SK-N-SH (cell line): ENCODE data around the gene LCE7A.

Experiments used
- CTCF ChIP-seq: fragments of 200-600 bp; sonication (generic); IDR thresholded peaks from 2 replicates; pipeline ENCODE4 v1.6.1; 2017; ENCODE audit warnings: antibody characterized with exemption, mild to moderate bottlenecking, moderate library complexity
- EP300 ChIP-seq, 2 experiments: IDR thresholded peaks; 2 replicates each; pipeline versions ENCODE4 v1.4.0 to v1.6.1; 2012; ENCODE audit warnings: borderline replicate concordance in 1 of 2, low read depth in 1 of 2, low read length in 1 of 2
- FOSL2 ChIP-seq: IDR thresholded peaks from 2 replicates; pipeline ENCODE4 v1.4.0; 2012; ENCODE audit warnings: low read depth, mild to moderate bottlenecking, moderate library complexity, borderline replicate concordance
- FOXJ3 ChIP-seq: sonication (generic); formaldehyde crosslinking; IDR thresholded peaks from 2 replicates; pipeline ENCODE4 v1.5.1; 2020; ENCODE audit warnings: mild to moderate bottlenecking, missing genetic modification reagents
- MAX ChIP-seq: IDR thresholded peaks from 2 replicates; pipeline ENCODE4 v1.4.0; 2012; ENCODE audit warnings: low read depth
- MXI1 ChIP-seq: IDR thresholded peaks from 2 replicates; pipeline ENCODE4 v1.6.1; 2012; ENCODE audit warnings: mild to moderate bottlenecking, low read depth, low read length, improper control_type of control experiment
- NFIC ChIP-seq: IDR thresholded peaks from 2 replicates; pipeline ENCODE4 v1.4.0; 2012; ENCODE audit warnings: borderline replicate concordance
- PBX3 ChIP-seq: IDR thresholded peaks from 2 replicates; pipeline ENCODE4; 2012
- POLR2AphosphoS5 ChIP-seq: IDR thresholded peaks from 2 replicates; pipeline ENCODE4 v1.6.1; 2012; ENCODE audit warnings: low read depth, low read length
- SIN3A ChIP-seq: IDR thresholded peaks from 2 replicates; pipeline ENCODE4 v1.6.1; 2012; ENCODE audit warnings: low read depth, mild to moderate bottlenecking, low read length, moderate library complexity, borderline replicate concordance
- TAF1 ChIP-seq: IDR thresholded peaks from 2 replicates; pipeline ENCODE4 v1.6.1; 2012; ENCODE audit warnings: low read depth, mild to moderate bottlenecking, low read length, moderate library complexity, borderline replicate concordance
- TF ChIP-seq, protein P1 (sequence below): fragments of 150-350 bp; IDR thresholded peaks from 2 replicates; pipeline ENCODE4 v1.6.1; 2017; ENCODE audit warnings: antibody characterized with exemption, low read length, low read depth, borderline replicate concordance

DNA sequence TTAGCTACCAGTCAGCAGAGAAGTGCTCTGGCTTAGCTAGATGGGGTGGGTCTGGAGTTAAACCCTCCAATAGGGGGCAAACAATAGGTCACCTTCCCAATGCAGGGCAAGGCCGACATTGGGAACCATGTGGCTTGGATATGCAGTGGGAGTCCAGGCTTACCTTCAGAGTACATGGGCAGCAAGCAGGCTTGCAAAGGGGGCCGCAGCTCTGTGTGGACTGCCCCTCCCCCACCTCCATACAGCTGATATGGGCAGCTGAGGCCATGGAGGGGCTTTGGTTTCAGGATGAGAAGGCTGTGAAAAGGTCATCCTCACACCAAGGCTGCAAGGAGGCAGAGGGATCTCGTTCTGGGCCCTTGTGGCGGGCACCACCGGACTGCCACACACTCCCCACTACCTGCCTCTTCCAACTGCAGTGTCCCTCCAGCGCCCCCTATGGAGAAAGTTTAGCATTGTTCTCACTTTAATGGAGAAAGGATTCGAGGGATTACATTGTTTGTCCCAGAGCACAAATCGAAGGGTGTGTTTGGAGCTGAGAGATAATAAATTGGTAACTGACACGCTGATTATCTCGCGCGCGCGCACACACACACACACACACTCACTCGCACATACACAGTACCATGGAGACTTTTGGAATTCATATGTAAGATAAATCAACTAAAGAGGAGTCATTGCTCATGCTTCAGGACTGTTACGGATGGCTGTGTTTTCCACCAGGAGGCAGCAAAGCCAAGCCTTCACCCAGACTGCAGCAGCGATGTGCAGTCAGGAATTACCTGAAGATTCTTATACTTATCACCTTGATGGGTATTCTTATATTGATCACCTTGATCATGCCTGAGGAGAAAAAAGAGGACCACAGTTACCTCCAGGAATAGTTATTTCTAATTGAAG lies 11.3 kb downstream of the LCE7A start:
- TF ChIP-seq CTCF (peak; percentile 86), MAX (no peak), PBX3 (no peak), EP300 (IDR thresholded peaks at IDR 0.05; ENCODE audit: borderline replicate concordance in 1 of 2, low read depth in 1 of 2, low read length in 1 of 2) (no peak), POLR2AphosphoS5 (no peak), FOXJ3 (CRISPR knock-in tag) (no peak), TAF1 (no peak), SIN3A (no peak), FOSL2 (no peak), MXI1 (no peak), NFIC (no peak)
- TF ChIP-seq, protein P1, sequence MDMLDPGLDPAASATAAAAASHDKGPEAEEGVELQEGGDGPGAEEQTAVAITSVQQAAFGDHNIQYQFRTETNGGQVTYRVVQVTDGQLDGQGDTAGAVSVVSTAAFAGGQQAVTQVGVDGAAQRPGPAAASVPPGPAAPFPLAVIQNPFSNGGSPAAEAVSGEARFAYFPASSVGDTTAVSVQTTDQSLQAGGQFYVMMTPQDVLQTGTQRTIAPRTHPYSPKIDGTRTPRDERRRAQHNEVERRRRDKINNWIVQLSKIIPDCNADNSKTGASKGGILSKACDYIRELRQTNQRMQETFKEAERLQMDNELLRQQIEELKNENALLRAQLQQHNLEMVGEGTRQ = no peak
